Bronchial epithelial cell (primary cell): ENCODE data around the gene ARAF. TPM values are rescaled to one million over a fixed set of nuclear protein-coding genes. Genes with fewer than 3 reads are reported as not detected.

ENCODE experiments used
- DNase-seq: peaks from one replicate; pipeline ENCODE4 v3.0.0-alpha.2; 2010; ENCODE audit warnings: low read depth
- FAIRE-seq: peaks from 2 replicates; lab custom pipeline; 2011; peaks lifted over from hg19 to GRCh38; lab: Jason Lieb, UNC
- H3K27me3 ChIP-seq: 2 replicates; pipeline ENCODE4 v1.5.1; 2011; ENCODE audit warnings: low read length; ENCODE audit not compliant: control insufficient read depth, insufficient read depth
- H3K36me3 ChIP-seq: 2 replicates; pipeline ENCODE4 v1.5.1; 2011; ENCODE audit warnings: low read length; ENCODE audit not compliant: control insufficient read depth, insufficient read depth
- H3K4me3 ChIP-seq: 2 replicates; pipeline ENCODE4 v1.5.1; 2011; ENCODE audit warnings: mild to moderate bottlenecking, low read depth, low read length, control low read depth
- CTCF ChIP-seq: IDR thresholded peaks from 2 replicates; pipeline ENCODE4 v1.5.1; 2011; ENCODE audit warnings: mild to moderate bottlenecking, moderate library complexity, low read length, control low read depth, inconsistent platforms; ENCODE audit not compliant: insufficient read depth, severe bottlenecking
- total RNA-seq: library from RNA; depleted of rRNA; stranded (reverse); fragments of >200 nt; gene quantifications from 2 replicates; pipeline ENCODE4 v1.2.1, GENCODE V29; 2014

ARAF gene
- total RNA-seq, 1 donor from 2014 or later = 9.2 TPM

GRCh38 chrX:47620303-47620685 is 59.3 kb downstream of the ARAF start:
- Histone ChIP-seq H3K36me3 (no peaks in the 10 kb centered on the region), H3K27me3 (no peaks in the 10 kb centered on the region), H3K4me3 (no peak overlapping the region)
- DNase-seq = no peak
- no peak for FAIRE-seq
- no peak for TF ChIP-seq CTCF

Other genes starting within 250 kb of the ARAF start
- not detected in 2 replicates for gene ZNF157, start 190.6 kb upstream of the ARAF start, total RNA-seq
- gene ZNF41, start 78.0 kb upstream of the ARAF start, total RNA-seq = 2.3 and 2.4 TPM in 2 replicates
- gene TIMP1, start 21.2 kb downstream of the ARAF start, total RNA-seq = 32.0 and 57.1 TPM in 2 replicates
- 0.26 TPM in 1 of 2 replicates, not detected in the other for gene SYN1, start 58.7 kb downstream of the ARAF start, total RNA-seq
- under 0.01 and 0.26 TPM in 2 replicates for gene CFP, start 68.7 kb downstream of the ARAF start, total RNA-seq
- gene ELK1, start 89.4 kb downstream of the ARAF start, total RNA-seq = 8.4 and 9.5 TPM in 2 replicates
- 109 and 144 TPM in 2 replicates for gene UXT, start 98.0 kb downstream of the ARAF start, total RNA-seq